HG03108 (cell line): ENCODE results near the gene ZBED6.

Experiments used
- ATAC-seq: cut with Tn5 transposase; IDR thresholded peaks from one replicate; pipeline ENCODE4 v1.9.1; 2021; ENCODE audit warnings: moderate library complexity; ENCODE audit not compliant: unreplicated experiment

ZBED6 gene

DNA sequence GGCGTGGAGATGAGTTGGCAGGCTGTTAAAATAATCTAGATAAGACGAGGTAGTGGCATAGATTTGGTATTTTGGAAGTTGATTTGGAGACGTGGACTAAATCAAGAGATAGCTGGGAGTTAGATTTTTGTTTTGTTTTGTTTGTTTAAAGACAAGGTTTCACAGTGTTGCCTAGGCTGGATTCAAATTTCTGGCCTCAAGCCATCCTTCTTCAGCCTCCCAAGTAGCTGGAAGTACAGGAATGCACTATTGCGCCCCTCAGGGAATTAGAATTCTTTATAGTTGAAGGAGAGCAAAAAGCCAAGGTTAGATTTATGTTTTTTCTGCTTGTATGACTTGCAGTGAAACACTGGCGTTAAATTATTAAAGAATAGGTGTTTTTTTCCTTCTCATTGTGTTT is 43.7 kb downstream of the ZBED6 start:
- ATAC-seq: no peak

DNA sequence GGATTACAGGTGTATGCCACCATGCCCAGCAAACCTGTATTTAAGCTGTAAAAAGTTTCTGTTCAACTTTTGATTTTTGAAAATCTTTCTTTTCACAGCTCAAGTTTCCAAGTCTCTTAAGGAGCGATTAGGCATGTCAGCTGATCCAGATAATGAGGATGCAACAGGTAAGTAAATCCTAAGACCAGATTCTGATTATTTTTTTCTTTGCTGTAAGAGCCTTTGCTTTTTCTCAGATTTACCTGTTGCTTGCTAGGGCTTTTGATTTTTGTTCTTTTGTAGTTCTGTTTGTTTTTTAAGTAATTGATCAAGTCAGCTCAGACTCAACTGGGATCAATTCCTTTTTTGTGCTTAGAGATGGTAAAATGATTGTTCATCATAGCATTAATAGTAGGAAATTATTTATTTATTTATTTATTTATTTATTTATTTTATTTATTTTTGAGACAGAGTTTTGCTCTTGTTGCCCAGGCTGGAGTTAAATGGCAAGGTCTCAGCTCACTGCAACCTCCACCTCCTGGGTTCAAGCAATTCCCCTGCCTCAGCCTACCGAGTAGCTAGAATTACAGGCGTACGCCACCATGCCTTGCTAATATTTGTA is 44.9 kb downstream of the ZBED6 start:
- ATAC-seq: no peak

DNA sequence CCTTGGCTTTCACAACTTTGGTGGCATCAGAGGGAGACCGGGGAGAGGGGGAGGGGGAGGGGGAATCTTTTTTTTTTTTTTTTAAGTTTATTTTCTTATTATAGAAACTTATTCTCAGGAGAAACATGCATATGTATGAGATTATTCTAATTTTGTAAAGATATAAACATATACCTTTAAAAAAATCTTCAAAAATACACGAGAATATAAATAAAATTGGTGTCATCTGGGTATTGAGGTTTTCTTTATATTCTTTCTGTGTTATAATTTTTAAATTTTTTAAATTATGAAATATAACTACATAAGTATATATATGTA is 47.1 kb downstream of the ZBED6 start:
- ATAC-seq: no peak

GRCh38 chr1:203843435-203843834 is 48.0 kb downstream of the ZBED6 start:
- ATAC-seq: no peak
